Measurements from ENCODE around the gene DLG2. TPM values are rescaled to one million over a fixed set of nuclear protein-coding genes. Genes with fewer than 3 reads are reported as not detected.

Gene DLG2
- total RNA-seq, 4 donors from 2014 or later, result 1.3 to 4.7 (median 2.4) TPM

DNA sequence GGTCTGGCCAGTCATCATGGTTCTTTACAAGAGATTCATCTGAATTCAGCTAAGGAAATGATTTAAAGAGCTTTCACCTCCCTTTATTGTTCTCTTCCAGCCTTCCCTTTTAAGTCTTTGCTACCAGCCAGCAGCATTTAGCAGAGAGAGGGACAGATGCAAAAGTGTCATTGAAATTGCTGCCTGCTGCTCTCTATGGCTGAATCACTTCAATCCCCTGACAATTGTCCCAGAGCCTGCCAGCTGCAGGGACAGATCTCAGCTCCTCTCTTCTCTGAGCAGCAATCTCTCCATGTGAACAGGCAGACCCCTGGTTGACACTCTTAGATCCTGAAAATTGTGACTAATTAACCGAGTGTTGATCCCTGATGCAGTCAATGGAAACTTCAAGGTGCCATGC, 1524.0 kb downstream of the DLG2 start:
- no peaks in the 10 kb centered on the region for H3K9me3 ChIP-seq
- H3K4me3 ChIP-seq, result no peak overlapping the region
- no peak overlapping the region for H3K27ac ChIP-seq
- no peak for TF ChIP-seq POLR2A (IDR thresholded peaks at IDR 0.05)
- TF ChIP-seq, protein P1, sequence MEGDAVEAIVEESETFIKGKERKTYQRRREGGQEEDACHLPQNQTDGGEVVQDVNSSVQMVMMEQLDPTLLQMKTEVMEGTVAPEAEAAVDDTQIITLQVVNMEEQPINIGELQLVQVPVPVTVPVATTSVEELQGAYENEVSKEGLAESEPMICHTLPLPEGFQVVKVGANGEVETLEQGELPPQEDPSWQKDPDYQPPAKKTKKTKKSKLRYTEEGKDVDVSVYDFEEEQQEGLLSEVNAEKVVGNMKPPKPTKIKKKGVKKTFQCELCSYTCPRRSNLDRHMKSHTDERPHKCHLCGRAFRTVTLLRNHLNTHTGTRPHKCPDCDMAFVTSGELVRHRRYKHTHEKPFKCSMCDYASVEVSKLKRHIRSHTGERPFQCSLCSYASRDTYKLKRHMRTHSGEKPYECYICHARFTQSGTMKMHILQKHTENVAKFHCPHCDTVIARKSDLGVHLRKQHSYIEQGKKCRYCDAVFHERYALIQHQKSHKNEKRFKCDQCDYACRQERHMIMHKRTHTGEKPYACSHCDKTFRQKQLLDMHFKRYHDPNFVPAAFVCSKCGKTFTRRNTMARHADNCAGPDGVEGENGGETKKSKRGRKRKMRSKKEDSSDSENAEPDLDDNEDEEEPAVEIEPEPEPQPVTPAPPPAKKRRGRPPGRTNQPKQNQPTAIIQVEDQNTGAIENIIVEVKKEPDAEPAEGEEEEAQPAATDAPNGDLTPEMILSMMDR (IDR thresholded peaks at IDR 0.05 in 4 of 5, conservative IDR thresholded peaks at IDR 0.05 in 1 of 5), result no peak
- H3K36me3 ChIP-seq, result no peaks in the 10 kb centered on the region
- H3K4me1 ChIP-seq, result no peaks in the 10 kb centered on the region
- intact Hi-C loops (cut with DNase I; ENCODE audit: low total_unique reads), result no loop called here
- no peak for DNase-seq
- in situ Hi-C loops (cut with MboI; ENCODE audit: low sequenced_read_pairs in 4 of 4), result no loop called here
- H3K27me3 ChIP-seq, result no peaks in the 10 kb centered on the region
- no peak for ATAC-seq

DNA sequence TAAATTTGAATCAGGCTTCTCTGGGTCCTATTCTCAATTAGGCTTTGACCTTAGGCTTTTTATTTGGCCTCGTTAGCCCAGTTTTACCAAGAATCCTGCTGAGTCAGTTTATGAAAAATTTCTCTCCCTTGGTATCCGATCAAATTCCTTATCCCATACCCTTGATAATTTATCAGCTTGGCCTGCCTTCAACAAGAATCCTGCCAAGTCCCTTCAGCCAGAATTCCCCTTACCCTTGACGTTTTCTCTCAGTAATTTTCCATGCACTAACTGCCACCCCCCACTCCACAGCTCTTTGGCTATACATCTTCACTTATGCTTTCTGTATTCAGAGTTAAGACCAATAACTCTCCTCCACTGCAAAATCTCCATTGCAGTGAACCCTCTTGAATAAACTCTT, 1530.0 kb downstream of the DLG2 start:
- no peaks in the 10 kb centered on the region for H3K4me1 ChIP-seq

DNA sequence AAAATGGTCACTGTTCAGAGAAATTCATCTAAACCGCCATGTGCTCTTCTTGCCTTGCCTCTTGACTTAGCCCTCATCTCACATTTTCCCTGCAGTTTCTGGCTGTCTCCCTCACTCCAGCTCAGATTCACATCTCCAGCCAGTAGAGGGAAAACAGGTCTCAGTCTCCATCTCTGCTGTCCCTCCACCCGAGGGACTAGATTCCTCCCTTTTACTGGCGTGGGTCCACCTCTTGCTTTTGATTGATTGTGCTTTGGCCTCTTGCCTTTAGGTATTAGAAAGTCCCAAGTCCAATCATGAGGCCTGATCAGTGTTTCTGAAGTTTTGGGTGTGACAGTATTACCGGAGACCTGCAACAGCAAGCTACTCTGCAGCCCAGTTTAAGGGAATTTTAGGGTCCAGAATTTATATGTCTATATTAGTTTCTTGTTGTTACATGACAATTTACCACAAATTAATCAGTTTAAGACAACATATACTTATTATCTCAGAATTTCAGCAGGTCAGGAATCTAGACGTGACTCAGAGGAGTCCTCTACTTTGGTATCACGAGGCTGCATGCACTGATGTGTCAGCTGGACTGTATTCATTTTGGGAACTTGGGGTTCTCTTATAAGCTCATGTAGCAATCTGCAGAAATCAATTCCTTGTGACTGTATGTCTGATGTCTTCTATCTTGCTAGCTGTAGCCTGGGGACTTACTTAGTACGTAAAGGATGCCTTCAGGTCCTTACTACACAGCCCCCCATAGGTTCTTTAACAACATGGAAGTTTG, 1535.7 kb downstream of the DLG2 start:
- ATAC-seq (no peak), DNase-seq (no peak)
- H3K9me3 ChIP-seq, result no peaks in the 10 kb centered on the region
- H3K36me3 ChIP-seq, result no peaks in the 10 kb centered on the region
- no peak for TF ChIP-seq POLR2A (IDR thresholded peaks at IDR 0.05)
- TF ChIP-seq, protein P1 (IDR thresholded peaks at IDR 0.05 in 4 of 5, conservative IDR thresholded peaks at IDR 0.05 in 1 of 5), result no peak
- no peaks in the 10 kb centered on the region for H3K27me3 ChIP-seq
- in situ Hi-C loops (cut with MboI; ENCODE audit: low sequenced_read_pairs in 4 of 4) (no loop called here), intact Hi-C loops (cut with DNase I; ENCODE audit: low total_unique reads) (no loop called here)
- H3K4me3 ChIP-seq, result no peak overlapping the region
- H3K4me1 ChIP-seq, result no peaks in the 10 kb centered on the region
- H3K27ac ChIP-seq, result no peak overlapping the region

More for the DNA sequence above, 1530.0 kb downstream of the DLG2 start:
- Histone ChIP-seq H3K9me3 (no peaks in the 10 kb centered on the region), H3K4me3 (no peak overlapping the region), H3K27ac (no peak overlapping the region), H3K36me3 (no peaks in the 10 kb centered on the region), H3K27me3 (no peaks in the 10 kb centered on the region)
- no peak for DNase-seq
- ATAC-seq, result no peak
- in situ Hi-C loops (cut with MboI; ENCODE audit: low sequenced_read_pairs in 4 of 4) (no loop called here), intact Hi-C loops (cut with DNase I; ENCODE audit: low total_unique reads) (no loop called here)
- TF ChIP-seq, protein P1 (IDR thresholded peaks at IDR 0.05 in 4 of 5, conservative IDR thresholded peaks at IDR 0.05 in 1 of 5), result no peak
- no peak for TF ChIP-seq POLR2A (IDR thresholded peaks at IDR 0.05)

DNA sequence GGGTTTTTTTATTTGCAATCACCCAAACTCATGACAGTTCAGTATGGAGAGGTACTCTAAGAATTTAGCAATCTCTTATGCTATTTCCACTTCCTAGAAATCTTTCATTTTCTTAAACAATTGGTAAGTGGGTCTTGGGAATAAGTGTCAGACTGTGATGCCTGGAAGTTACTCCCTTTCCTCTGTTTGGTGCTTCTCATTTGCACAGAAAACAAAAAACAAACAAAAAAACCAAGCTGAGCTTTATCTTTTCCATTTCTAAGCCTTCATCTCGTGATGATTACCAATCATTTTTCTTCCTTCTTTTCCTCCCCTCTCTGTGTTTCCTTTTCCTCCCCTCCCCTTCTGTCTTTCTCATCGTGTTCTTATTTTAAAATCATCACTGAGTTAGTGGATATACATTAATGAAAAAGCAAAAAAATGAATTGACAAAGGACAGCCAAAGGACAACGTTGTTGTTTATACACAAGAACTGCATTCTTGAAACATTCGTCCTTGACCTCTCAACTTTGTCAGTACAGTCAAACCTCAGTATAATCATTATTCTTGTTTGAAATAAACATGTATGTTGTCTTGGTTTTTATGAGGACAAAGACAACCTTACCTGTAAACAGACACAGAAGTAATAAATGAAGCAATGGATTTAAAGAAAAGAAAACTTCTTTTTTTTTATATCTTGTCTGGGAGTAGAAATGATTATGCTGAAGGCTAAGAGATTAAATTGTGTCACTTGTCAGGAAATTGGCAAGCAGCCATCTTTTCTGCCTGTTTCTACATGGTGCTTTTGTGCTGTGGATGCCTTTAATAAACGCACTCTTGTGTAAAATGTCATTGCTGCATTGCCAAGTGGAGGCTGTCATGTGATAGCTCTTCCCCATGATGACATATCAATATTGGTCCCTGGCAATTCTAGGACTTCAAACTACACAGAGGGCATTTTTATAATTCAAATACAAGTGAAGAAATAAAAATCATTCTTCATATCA, 1537.8 kb downstream of the DLG2 start:
- Histone ChIP-seq H3K36me3 (no peaks in the 10 kb centered on the region), H3K9me3 (no peaks in the 10 kb centered on the region), H3K4me3 (no peak overlapping the region), H3K4me1 (no peaks in the 10 kb centered on the region), H3K27me3 (no peaks in the 10 kb centered on the region), H3K27ac (no peak overlapping the region)
- no peak for TF ChIP-seq POLR2A (IDR thresholded peaks at IDR 0.05)
- TF ChIP-seq, protein P1 (IDR thresholded peaks at IDR 0.05 in 4 of 5, conservative IDR thresholded peaks at IDR 0.05 in 1 of 5), result no peak
- ATAC-seq (no peak), DNase-seq (no peak)
- in situ Hi-C loops (cut with MboI; ENCODE audit: low sequenced_read_pairs in 4 of 4), result no loop called here
- intact Hi-C loops (cut with DNase I; ENCODE audit: low total_unique reads), result no loop called here
